Lower lobe of right lung (tissue), 2 donors: Measurements from ENCODE around the gene TSPEAR. TPM values are rescaled to one million over a fixed set of nuclear protein-coding genes. Genes with fewer than 3 reads are reported as not detected.

Source experiments
- ATAC-seq, 2 donors: fragments of 200-7000 bp; cut with Tn5 transposase; one replicate each; pipeline ENCODE4 v1.9.1; 2020 to 2022; ENCODE audit warnings: mild to moderate bottlenecking in 2 of 2, moderate library complexity in 2 of 2
- DNase-seq: peaks from one replicate; pipeline ENCODE4 v3.0.0-alpha.2; 2020
- H3K27ac ChIP-seq: fragments of 200-600 bp; one replicate; pipeline ENCODE4 v1.8.0; 2022
- H3K27me3 ChIP-seq: fragments of 200-600 bp; one replicate; pipeline ENCODE4 v1.8.0; 2022; ENCODE audit warnings: low read depth
- H3K36me3 ChIP-seq: fragments of 200-600 bp; one replicate; pipeline ENCODE4 v1.8.0; 2022; ENCODE audit warnings: mild to moderate bottlenecking
- H3K4me1 ChIP-seq: fragments of 200-600 bp; one replicate; pipeline ENCODE4 v1.8.0; 2022
- H3K4me3 ChIP-seq: fragments of 200-600 bp; one replicate; pipeline ENCODE4 v1.8.0; 2022; ENCODE audit warnings: mild to moderate bottlenecking
- H3K9me3 ChIP-seq: fragments of 200-600 bp; one replicate; pipeline ENCODE4 v1.8.0; 2022
- CTCF ChIP-seq: fragments of 200-600 bp; IDR thresholded peaks from one replicate; pipeline ENCODE4 v1.8.0; 2022; ENCODE audit warnings: antibody characterized with exemption, mild to moderate bottlenecking
- intact Hi-C: fragments of 100-400 bp; cut with DNase I; formaldehyde crosslinking; loops from one replicate; pipeline ENCODE4 v1.11.0; 2022
- total RNA-seq: library from RNA; stranded (reverse); fragmentation: NEBNext Ultra II Directional; extraction: Animal tissue kit (Norgen Biotek cat#: 25700); gene quantifications from one replicate; pipeline ENCODE4 v1.2.1, GENCODE V29; 2021
- donor health status: DM: no; HTN: yes; CAD: no; lungs with severe emphysema.

The TSPEAR gene
- total RNA-seq, 1 donor from 2014 or later: 0.27 TPM

- H3K36me3 ChIP-seq: no peaks in the 10 kb centered on the region
- no peak for TF ChIP-seq CTCF
- peaks cover 3% of the 10 kb centered on the region for H3K4me1 ChIP-seq
- DNase-seq (no peak), ATAC-seq (no peak)
- H3K4me3 ChIP-seq: no peak overlapping the region
- no peaks in the 10 kb centered on the region for H3K27me3 ChIP-seq
- H3K27ac ChIP-seq: no peak overlapping the region
- intact Hi-C loops: no loop called here
- no peaks in the 10 kb centered on the region for H3K9me3 ChIP-seq
These were observed 226.7 kb downstream of the TSPEAR start for GRCh38 chr21:44484498-44485253.

GRCh38 chr21:44483288-44484237 lies 227.8 kb downstream of the TSPEAR start:
- intact Hi-C loops: no loop called here
- Histone ChIP-seq H3K9me3 (no peaks in the 10 kb centered on the region), H3K27me3 (no peaks in the 10 kb centered on the region), H3K27ac (no peak overlapping the region), H3K4me1 (peaks cover 4% of the 10 kb centered on the region), H3K36me3 (no peaks in the 10 kb centered on the region), H3K4me3 (no peak overlapping the region)
- ATAC-seq (no peak), DNase-seq (no peak)
- TF ChIP-seq CTCF: no peak

- Histone ChIP-seq H3K36me3 (no peaks in the 10 kb centered on the region), H3K4me3 (no peak overlapping the region), H3K9me3 (no peaks in the 10 kb centered on the region), H3K4me1 (peaks cover 6% of the 10 kb centered on the region), H3K27ac (no peak overlapping the region), H3K27me3 (no peaks in the 10 kb centered on the region)
- TF ChIP-seq CTCF: no peak
- intact Hi-C loops: no loop called here
- ATAC-seq (no peak), DNase-seq (no peak)
These were observed 228.6 kb downstream of the TSPEAR start for GRCh38 chr21:44482581-44483287.

GRCh38 chr21:44480200-44481053 lies 230.9 kb downstream of the TSPEAR start:
- no peak for DNase-seq
- Histone ChIP-seq H3K36me3 (no peaks in the 10 kb centered on the region), H3K27ac (no peak overlapping the region), H3K9me3 (no peaks in the 10 kb centered on the region), H3K4me3 (no peak overlapping the region), H3K27me3 (no peaks in the 10 kb centered on the region), H3K4me1 (peaks cover 6% of the 10 kb centered on the region)
- no peak for ATAC-seq
- no peak for TF ChIP-seq CTCF
- intact Hi-C loops: no loop called here
